HepG2 (cell line): ENCODE results near the gene NOXA1. TPM values are rescaled to one million over a fixed set of nuclear protein-coding genes. Genes with fewer than 3 reads are reported as not detected.

ENCODE experiments used
- EED ChIP-seq: sonication (generic); formaldehyde crosslinking; IDR thresholded peaks from 2 replicates; pipeline ENCODE4 v1.5.0; 2020; ENCODE audit warnings: mild to moderate bottlenecking, missing genetic modification reagents
- IKZF4 ChIP-seq: sonication (generic); formaldehyde crosslinking; IDR thresholded peaks from 2 replicates; pipeline ENCODE4 v1.5.1; 2020; ENCODE audit warnings: borderline replicate concordance, mild to moderate bottlenecking, low read depth, missing genetic modification reagents; ENCODE audit errors: not compliant biosample characterization
- ZNF282 ChIP-seq: fragments of 450-650 bp; IDR thresholded peaks from 2 replicates; pipeline ENCODE4 v1.6.1; 2018; ENCODE audit not compliant: partially characterized antibody
- polyA plus RNA-seq, 8 experiments: library from polyadenylated mRNA; depleted of rRNA in 3 of 8; stranded (reverse) in 7 of 8; unstranded in 1 of 8; fragments of >200 nt; fragmentation: Illumina TruSeq in 4 of 8; extraction: Trizol in 4 of 8; gene quantifications; 2 replicates each; pipeline versions ENCODE4 v1.2.1 to v1.2.3, GENCODE V29; 2011 to 2016; ENCODE audit warnings: low read depth in 4 of 8, missing spikeins in 1 of 8, mixed read lengths in 1 of 8; ENCODE audit not compliant: insufficient read depth in 1 of 8
- total RNA-seq, 5 experiments: library from RNA; depleted of rRNA; stranded (reverse); fragments of >200 nt; fragmentation: Illumina TruSeq; extraction: Trizol; gene quantifications; 2 replicates each; pipeline ENCODE4 v1.2.3, GENCODE V29; 2016; ENCODE audit warnings: low read depth in 1 of 5
- TF ChIP-seq, protein P1 (sequence below): sonication (generic); formaldehyde crosslinking; IDR thresholded peaks from 2 replicates; pipeline ENCODE4 v1.5.0; 2020; ENCODE audit warnings: missing genetic modification reagents, mild to moderate bottlenecking, borderline replicate concordance
- TF ChIP-seq, protein P2 (sequence below): sonication (generic); formaldehyde crosslinking; IDR thresholded peaks from 2 replicates; pipeline ENCODE4 v1.8.0; 2022; ENCODE audit warnings: missing genetic modification reagents, mild to moderate bottlenecking, borderline replicate concordance
- TF ChIP-seq, protein P3 (sequence below): sonication (generic); formaldehyde crosslinking; IDR thresholded peaks from one replicate; pipeline ENCODE4 v1.5.1; 2020; ENCODE audit warnings: mild to moderate bottlenecking, missing genetic modification reagents; ENCODE audit errors: not compliant biosample characterization
- TF ChIP-seq, protein P4 (sequence below): sonication (generic); formaldehyde crosslinking; IDR thresholded peaks from 2 replicates; pipeline ENCODE4 v1.8.1; 2022; ENCODE audit warnings: low read depth, mild to moderate bottlenecking, missing genetic modification reagents
- TF ChIP-seq, protein P5 (sequence below): sonication (generic); formaldehyde crosslinking; IDR thresholded peaks from 2 replicates; pipeline ENCODE4 v1.4.0; 2020; ENCODE audit warnings: mild to moderate bottlenecking, missing genetic modification reagents

The NOXA1 gene
- total and polyA plus RNA-seq, 2 of the 13 experiments (the other 11 are each of a cell fraction or from before 2014, with no cell fraction given): 0.78 to 1.2 TPM

DNA sequence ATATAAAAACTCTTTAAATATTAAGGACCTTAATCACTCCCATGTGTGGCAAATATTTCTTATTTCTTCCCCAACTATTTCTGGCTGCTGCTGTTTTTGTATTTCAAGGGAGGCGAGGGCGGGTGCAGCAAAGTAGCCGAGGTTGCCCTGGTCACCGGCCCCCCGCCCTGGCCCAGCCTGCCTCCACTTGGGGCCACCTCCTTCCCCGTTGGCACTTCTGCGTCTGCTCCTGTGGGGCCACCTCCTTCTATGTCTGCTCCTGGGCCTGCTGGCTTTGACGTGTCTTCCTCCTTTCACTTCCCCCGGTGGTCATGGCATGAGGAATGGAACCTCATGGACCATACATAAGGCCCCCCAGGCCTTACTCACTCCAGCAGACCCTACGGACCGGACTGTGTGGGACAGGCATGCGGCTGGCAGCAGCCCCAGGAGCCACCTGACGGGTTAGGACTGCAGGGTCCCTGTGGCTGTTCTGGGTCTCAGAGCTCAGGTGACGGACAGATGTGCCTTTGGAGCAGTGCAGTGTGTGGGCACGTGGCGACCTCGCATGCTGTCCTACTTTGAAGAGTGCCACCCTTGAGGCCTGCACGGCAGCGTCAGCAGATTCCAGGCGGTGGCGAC lies 23.8 kb downstream of the NOXA1 start (continued):
- no peak for TF ChIP-seq IKZF4 (CRISPR knock-in tag)
- TF ChIP-seq, protein P1, sequence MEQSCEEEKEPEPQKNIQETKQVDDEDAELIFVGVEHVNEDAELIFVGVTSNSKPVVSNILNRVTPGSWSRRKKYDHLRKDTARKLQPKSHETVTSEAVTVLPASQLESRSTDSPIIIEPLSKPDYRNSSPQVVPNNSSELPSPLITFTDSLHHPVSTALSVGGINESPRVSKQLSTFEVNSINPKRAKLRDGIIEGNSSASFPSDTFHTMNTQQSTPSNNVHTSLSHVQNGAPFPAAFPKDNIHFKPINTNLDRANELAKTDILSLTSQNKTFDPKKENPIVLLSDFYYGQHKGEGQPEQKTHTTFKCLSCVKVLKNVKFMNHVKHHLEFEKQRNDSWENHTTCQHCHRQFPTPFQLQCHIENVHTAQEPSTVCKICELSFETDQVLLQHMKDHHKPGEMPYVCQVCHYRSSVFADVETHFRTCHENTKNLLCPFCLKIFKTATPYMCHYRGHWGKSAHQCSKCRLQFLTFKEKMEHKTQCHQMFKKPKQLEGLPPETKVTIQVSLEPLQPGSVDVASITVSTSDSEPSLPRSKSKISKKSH: 0 out of 2 replicates have a peak, but pooled peaks have one; percentile 36
- TF ChIP-seq, protein P2, sequence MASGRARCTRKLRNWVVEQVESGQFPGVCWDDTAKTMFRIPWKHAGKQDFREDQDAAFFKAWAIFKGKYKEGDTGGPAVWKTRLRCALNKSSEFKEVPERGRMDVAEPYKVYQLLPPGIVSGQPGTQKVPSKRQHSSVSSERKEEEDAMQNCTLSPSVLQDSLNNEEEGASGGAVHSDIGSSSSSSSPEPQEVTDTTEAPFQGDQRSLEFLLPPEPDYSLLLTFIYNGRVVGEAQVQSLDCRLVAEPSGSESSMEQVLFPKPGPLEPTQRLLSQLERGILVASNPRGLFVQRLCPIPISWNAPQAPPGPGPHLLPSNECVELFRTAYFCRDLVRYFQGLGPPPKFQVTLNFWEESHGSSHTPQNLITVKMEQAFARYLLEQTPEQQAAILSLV (CRISPR knock-in tag): no peak
- TF ChIP-seq, protein P3, sequence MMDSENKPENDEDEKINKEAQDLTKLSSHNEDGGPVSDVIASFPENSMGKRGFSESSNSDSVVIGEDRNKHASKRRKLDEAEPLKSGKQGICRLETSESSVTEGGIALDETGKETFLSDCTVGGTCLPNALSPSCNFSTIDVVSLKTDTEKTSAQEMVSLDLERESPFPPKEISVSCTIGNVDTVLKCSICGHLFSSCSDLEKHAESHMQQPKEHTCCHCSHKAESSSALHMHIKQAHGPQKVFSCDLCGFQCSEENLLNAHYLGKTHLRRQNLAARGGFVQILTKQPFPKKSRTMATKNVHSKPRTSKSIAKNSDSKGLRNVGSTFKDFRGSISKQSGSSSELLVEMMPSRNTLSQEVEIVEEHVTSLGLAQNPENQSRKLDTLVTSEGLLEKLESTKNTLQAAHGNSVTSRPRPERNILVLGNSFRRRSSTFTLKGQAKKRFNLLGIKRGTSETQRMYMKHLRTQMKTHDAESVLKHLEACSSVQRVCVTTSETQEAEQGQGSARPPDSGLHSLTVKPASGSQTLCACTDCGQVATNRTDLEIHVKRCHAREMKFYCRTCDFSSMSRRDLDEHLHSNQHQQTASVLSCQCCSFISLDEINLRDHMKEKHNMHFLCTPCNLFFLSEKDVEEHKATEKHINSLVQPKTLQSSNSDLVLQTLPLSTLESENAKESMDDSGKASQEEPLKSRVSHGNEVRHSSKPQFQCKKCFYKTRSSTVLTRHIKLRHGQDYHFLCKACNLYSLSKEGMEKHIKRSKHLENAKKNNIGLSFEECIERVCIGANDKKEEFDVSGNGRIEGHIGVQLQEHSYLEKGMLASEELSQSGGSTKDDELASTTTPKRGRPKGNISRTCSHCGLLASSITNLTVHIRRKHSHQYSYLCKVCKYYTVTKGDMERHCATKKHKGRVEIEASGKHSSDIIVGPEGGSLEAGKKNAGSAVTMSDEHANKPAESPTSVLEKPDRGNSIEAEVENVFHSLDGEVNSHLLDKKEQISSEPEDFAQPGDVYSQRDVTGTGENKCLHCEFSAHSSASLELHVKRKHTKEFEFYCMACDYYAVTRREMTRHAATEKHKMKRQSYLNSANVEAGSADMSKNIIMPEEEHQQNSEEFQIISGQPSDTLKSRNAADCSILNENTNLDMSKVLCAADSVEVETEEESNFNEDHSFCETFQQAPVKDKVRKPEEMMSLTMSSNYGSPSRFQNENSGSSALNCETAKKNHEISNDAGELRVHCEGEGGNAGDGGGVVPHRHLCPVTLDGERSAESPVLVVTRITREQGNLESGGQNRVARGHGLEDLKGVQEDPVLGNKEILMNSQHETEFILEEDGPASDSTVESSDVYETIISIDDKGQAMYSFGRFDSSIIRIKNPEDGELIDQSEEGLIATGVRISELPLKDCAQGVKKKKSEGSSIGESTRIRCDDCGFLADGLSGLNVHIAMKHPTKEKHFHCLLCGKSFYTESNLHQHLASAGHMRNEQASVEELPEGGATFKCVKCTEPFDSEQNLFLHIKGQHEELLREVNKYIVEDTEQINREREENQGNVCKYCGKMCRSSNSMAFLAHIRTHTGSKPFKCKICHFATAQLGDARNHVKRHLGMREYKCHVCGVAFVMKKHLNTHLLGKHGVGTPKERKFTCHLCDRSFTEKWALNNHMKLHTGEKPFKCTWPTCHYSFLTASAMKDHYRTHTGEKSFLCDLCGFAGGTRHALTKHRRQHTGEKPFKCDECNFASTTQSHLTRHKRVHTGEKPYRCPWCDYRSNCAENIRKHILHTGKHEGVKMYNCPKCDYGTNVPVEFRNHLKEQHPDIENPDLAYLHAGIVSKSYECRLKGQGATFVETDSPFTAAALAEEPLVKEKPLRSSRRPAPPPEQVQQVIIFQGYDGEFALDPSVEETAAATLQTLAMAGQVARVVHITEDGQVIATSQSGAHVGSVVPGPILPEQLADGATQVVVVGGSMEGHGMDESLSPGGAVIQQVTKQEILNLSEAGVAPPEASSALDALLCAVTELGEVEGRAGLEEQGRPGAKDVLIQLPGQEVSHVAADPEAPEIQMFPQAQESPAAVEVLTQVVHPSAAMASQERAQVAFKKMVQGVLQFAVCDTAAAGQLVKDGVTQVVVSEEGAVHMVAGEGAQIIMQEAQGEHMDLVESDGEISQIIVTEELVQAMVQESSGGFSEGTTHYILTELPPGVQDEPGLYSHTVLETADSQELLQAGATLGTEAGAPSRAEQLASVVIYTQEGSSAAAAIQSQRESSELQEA (CRISPR knock-in tag): no peak
- TF ChIP-seq ZNF282: no peak
- no peak for TF ChIP-seq EED (CRISPR knock-in tag)
- TF ChIP-seq, protein P4, sequence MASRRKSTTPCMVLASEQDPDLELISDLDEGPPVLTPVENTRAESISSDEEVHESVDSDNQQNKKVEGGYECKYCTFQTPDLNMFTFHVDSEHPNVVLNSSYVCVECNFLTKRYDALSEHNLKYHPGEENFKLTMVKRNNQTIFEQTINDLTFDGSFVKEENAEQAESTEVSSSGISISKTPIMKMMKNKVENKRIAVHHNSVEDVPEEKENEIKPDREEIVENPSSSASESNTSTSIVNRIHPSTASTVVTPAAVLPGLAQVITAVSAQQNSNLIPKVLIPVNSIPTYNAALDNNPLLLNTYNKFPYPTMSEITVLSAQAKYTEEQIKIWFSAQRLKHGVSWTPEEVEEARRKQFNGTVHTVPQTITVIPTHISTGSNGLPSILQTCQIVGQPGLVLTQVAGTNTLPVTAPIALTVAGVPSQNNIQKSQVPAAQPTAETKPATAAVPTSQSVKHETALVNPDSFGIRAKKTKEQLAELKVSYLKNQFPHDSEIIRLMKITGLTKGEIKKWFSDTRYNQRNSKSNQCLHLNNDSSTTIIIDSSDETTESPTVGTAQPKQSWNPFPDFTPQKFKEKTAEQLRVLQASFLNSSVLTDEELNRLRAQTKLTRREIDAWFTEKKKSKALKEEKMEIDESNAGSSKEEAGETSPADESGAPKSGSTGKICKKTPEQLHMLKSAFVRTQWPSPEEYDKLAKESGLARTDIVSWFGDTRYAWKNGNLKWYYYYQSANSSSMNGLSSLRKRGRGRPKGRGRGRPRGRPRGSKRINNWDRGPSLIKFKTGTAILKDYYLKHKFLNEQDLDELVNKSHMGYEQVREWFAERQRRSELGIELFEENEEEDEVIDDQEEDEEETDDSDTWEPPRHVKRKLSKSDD: no peak
- TF ChIP-seq, protein P5, sequence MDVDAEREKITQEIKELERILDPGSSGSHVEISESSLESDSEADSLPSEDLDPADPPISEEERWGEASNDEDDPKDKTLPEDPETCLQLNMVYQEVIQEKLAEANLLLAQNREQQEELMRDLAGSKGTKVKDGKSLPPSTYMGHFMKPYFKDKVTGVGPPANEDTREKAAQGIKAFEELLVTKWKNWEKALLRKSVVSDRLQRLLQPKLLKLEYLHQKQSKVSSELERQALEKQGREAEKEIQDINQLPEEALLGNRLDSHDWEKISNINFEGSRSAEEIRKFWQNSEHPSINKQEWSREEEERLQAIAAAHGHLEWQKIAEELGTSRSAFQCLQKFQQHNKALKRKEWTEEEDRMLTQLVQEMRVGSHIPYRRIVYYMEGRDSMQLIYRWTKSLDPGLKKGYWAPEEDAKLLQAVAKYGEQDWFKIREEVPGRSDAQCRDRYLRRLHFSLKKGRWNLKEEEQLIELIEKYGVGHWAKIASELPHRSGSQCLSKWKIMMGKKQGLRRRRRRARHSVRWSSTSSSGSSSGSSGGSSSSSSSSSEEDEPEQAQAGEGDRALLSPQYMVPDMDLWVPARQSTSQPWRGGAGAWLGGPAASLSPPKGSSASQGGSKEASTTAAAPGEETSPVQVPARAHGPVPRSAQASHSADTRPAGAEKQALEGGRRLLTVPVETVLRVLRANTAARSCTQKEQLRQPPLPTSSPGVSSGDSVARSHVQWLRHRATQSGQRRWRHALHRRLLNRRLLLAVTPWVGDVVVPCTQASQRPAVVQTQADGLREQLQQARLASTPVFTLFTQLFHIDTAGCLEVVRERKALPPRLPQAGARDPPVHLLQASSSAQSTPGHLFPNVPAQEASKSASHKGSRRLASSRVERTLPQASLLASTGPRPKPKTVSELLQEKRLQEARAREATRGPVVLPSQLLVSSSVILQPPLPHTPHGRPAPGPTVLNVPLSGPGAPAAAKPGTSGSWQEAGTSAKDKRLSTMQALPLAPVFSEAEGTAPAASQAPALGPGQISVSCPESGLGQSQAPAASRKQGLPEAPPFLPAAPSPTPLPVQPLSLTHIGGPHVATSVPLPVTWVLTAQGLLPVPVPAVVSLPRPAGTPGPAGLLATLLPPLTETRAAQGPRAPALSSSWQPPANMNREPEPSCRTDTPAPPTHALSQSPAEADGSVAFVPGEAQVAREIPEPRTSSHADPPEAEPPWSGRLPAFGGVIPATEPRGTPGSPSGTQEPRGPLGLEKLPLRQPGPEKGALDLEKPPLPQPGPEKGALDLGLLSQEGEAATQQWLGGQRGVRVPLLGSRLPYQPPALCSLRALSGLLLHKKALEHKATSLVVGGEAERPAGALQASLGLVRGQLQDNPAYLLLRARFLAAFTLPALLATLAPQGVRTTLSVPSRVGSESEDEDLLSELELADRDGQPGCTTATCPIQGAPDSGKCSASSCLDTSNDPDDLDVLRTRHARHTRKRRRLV (CRISPR knock-in tag): no peak
